ENCODE data around the gene RXRB. TPM values are rescaled to one million over a fixed set of nuclear protein-coding genes. Genes with fewer than 3 reads are reported as not detected.

Gene RXRB
- polyA plus RNA-seq, 3 donors = 4.5 to 74.5 (median 5.1) TPM

GRCh38 chr6:33248932-33249731, 48.7 kb upstream of the RXRB start:
- Mint-ChIP-seq H3K4me1 (peaks cover 32% of the 10 kb centered on the region), H3K27me3 (ENCODE audit: low read depth in 3 of 3) (peaks cover 7 to 13% (median 7%) of the 10 kb centered on the region in 3 donors), H3K4me3 (peak overlapping the region; percentile 81 to 92), H3K36me3 (peaks cover 19 to 21% of the 10 kb centered on the region in 2 donors), H3K27ac (peak overlapping the region; percentile 91 to 97 (median 96)), H3K9me3 (no peaks in the 10 kb centered on the region)
- peaks cover 24 to 29% of the 10 kb centered on the region in 2 donors for H3K4me1 ChIP-seq (ENCODE audit: control insufficient read depth in 1 of 2, insufficient read depth in 2 of 2, low read length in 2 of 2)
- under 1% methylated on average over 52 of the region's 58 CpGs for WGBS (ENCODE audit: insufficient coverage)
- DNase-seq = peak; percentile 99
- H3K27ac ChIP-seq (ENCODE audit: low read depth in 1 of 2, low read length in 2 of 2) = peak overlapping the region; percentile 92 to 93
- H3K9ac ChIP-seq (ENCODE audit: insufficient read depth, low read length, poor library complexity, severe bottlenecking) = peak overlapping the region; percentile 71
- intact Hi-C loops (cut with micrococcal nuclease) = loop anchor here (2.0 to 10.0 kb wide), 10 partner anchors 37 to 314 kb away; partner anchors contain the start of genes COL11A2 (in 1 of the 2), RXRB (in 1 of the 2) and SLC39A7 (in 1 of the 2)
- peaks cover 10 to 21% of the 10 kb centered on the region in 2 donors for H3K36me3 ChIP-seq (replicated peaks in 1 of 2; ENCODE audit: control insufficient read depth in 1 of 2, insufficient read depth in 2 of 2, low read length in 2 of 2)
- H2AFZ ChIP-seq (ENCODE audit: insufficient read depth, low read depth, low read length, poor library complexity, severe bottlenecking) = peak overlapping the region; percentile 90
- TF ChIP-seq, protein P1, sequence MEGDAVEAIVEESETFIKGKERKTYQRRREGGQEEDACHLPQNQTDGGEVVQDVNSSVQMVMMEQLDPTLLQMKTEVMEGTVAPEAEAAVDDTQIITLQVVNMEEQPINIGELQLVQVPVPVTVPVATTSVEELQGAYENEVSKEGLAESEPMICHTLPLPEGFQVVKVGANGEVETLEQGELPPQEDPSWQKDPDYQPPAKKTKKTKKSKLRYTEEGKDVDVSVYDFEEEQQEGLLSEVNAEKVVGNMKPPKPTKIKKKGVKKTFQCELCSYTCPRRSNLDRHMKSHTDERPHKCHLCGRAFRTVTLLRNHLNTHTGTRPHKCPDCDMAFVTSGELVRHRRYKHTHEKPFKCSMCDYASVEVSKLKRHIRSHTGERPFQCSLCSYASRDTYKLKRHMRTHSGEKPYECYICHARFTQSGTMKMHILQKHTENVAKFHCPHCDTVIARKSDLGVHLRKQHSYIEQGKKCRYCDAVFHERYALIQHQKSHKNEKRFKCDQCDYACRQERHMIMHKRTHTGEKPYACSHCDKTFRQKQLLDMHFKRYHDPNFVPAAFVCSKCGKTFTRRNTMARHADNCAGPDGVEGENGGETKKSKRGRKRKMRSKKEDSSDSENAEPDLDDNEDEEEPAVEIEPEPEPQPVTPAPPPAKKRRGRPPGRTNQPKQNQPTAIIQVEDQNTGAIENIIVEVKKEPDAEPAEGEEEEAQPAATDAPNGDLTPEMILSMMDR (IDR thresholded peaks at IDR 0.05) = no peak
- H3K4me3 ChIP-seq (replicated peaks in 1 of 3; ENCODE audit: low read depth in 2 of 3, low read length in 3 of 3) = peak overlapping the region; percentile 43 to 77 (median 58)
- no peaks in the 10 kb centered on the region for H3K9me3 ChIP-seq (replicated peaks in 1 of 2; ENCODE audit: control insufficient read depth in 1 of 2, insufficient read depth in 1 of 2, low read length in 2 of 2)
- peaks cover 4% of the 10 kb centered on the region for H3K79me2 ChIP-seq (ENCODE audit: insufficient read depth, low read length)
- H3K4me2 ChIP-seq (replicated peaks; ENCODE audit: extremely low read depth, low read length, poor library complexity, severe bottlenecking) = peak overlapping the region; percentile 84
- no peaks in the 10 kb centered on the region for H3K27me3 ChIP-seq (ENCODE audit: control insufficient read depth in 2 of 2, insufficient read depth in 2 of 2, low read length in 2 of 2)
- no peaks in the 10 kb centered on the region for H4K20me1 ChIP-seq (ENCODE audit: insufficient read depth, low read length)

DNA sequence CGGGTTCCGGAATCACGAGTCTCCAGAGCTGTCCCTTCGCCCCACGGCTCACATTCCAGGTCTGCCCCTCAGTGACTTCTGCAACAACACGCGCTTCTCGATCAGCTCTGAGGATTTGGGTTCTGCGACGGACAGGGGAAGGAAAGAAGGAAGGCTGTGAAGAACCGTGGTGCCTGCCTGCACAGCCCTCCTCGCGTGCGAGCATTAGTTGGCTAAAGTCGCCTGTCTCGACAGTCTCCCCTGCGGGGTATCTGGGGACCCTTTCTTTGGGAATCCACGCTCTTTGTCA, 48.1 kb upstream of the RXRB start:
- TF ChIP-seq, protein P1 (IDR thresholded peaks at IDR 0.05) = peak; percentile 65
- H3K36me3 Mint-ChIP-seq = peaks cover 19 to 21% of the 10 kb centered on the region in 2 donors
- H3K9me3 ChIP-seq (replicated peaks in 1 of 2; ENCODE audit: control insufficient read depth in 1 of 2, insufficient read depth in 1 of 2, low read length in 2 of 2) = no peaks in the 10 kb centered on the region

More for the DNA sequence above, 48.1 kb upstream of the RXRB start:
- peaks cover 24 to 29% of the 10 kb centered on the region in 2 donors for H3K4me1 ChIP-seq (ENCODE audit: control insufficient read depth in 1 of 2, insufficient read depth in 2 of 2, low read length in 2 of 2)
- no peaks in the 10 kb centered on the region for H3K27me3 ChIP-seq (ENCODE audit: control insufficient read depth in 2 of 2, insufficient read depth in 2 of 2, low read length in 2 of 2)
- DNase-seq = peak in 2 of 3 donors; percentile 21 to 52
- Mint-ChIP-seq H3K27ac (peak overlapping the region; percentile 91 to 97 (median 96)), H3K9me3 (no peaks in the 10 kb centered on the region), H3K4me1 (peaks cover 32% of the 10 kb centered on the region), H3K4me3 (peak overlapping the region; percentile 81 to 92), H3K27me3 (ENCODE audit: low read depth in 3 of 3) (peaks cover 11 to 13% (median 11%) of the 10 kb centered on the region in 3 donors)
- peak overlapping the region; percentile 63 for H3K9ac ChIP-seq (ENCODE audit: insufficient read depth, low read length, poor library complexity, severe bottlenecking)
- WGBS (ENCODE audit: insufficient coverage) = 0% methylated on average over 17 of the region's 18 CpGs
- intact Hi-C loops (cut with micrococcal nuclease) = loop anchor here (2.0 to 10.0 kb wide), 10 partner anchors 36 to 314 kb away; partner anchors contain the start of genes COL11A2 (in 1 of the 2), RXRB (in 1 of the 2) and SLC39A7 (in 1 of the 2)
- H3K4me3 ChIP-seq (replicated peaks in 1 of 3; ENCODE audit: low read depth in 2 of 3, low read length in 3 of 3) = peak overlapping the region; percentile 28 to 77 (median 31)
- peak overlapping the region; percentile 90 to 93 for H3K27ac ChIP-seq (ENCODE audit: low read depth in 1 of 2, low read length in 2 of 2)
- peaks cover 4% of the 10 kb centered on the region for H3K79me2 ChIP-seq (ENCODE audit: insufficient read depth, low read length)
- H2AFZ ChIP-seq (ENCODE audit: insufficient read depth, low read depth, low read length, poor library complexity, severe bottlenecking) = peak overlapping the region; percentile 89
- H3K4me2 ChIP-seq (replicated peaks; ENCODE audit: extremely low read depth, low read length, poor library complexity, severe bottlenecking) = peak overlapping the region; percentile 84
- H4K20me1 ChIP-seq (ENCODE audit: insufficient read depth, low read length) = no peaks in the 10 kb centered on the region
- peaks cover 10 to 21% of the 10 kb centered on the region in 2 donors for H3K36me3 ChIP-seq (replicated peaks in 1 of 2; ENCODE audit: control insufficient read depth in 1 of 2, insufficient read depth in 2 of 2, low read length in 2 of 2)
